SH-SY5Y (cell line): Measurements from ENCODE around the gene IRF2BP2.

Experiments
- GATA2 ChIP-seq: IDR thresholded peaks from 2 replicates; pipeline ENCODE4 v1.6.1; 2011; ENCODE audit warnings: mild to moderate bottlenecking, low read depth, low read length
- GATA3 ChIP-seq: IDR thresholded peaks from 2 replicates; pipeline ENCODE4 v1.6.1; 2011; ENCODE audit warnings: low read depth, mild to moderate bottlenecking, low read length, moderate library complexity

- TF ChIP-seq GATA3 (no peak), GATA2 (no peak)
Measured at GRCh38 chr1:234581063-234581714, 28.8 kb downstream of the IRF2BP2 start.
